D721Med (cell line): ENCODE data around the gene CFDP1.

Source experiments
- DNase-seq: peaks from one replicate; pipeline ENCODE4 v3.0.0; 2011; ENCODE audit warnings: low spot score; ENCODE audit not compliant: insufficient read length
- FAIRE-seq: peaks from 2 replicates; lab custom pipeline; 2011; peaks lifted over from hg19 to GRCh38; lab: Jason Lieb, UNC
- CTCF ChIP-seq: IDR thresholded peaks from 2 replicates; pipeline ENCODE4 v1.5.1; 2012; ENCODE audit warnings: mild to moderate bottlenecking, control low read depth; ENCODE audit not compliant: insufficient read depth; ENCODE audit errors: missing control alignments

The CFDP1 gene

GRCh38 chr16:75362846-75363245 lies 70.5 kb downstream of the CFDP1 start:
- TF ChIP-seq CTCF: no peak
- no peak for DNase-seq
- FAIRE-seq: no peak

DNA sequence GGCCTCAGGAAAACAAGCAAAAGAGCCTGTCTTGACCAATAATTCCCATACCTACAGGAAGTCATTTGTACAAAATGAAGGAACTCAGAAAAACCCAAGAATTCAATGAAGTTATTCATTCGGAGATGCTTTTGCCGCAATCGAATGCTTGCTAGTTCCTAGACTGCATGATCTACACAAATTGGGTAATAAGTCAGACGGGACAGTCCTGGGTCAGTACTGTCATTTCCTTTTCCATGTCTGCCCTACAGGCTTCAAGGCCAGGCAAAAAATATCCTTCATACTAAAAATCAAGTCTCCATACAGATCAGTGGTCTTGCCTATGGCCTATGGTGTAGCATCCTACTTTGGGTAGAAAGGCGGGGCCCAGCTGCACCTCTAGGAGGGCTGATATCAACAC lies 71.4 kb downstream of the CFDP1 start:
- TF ChIP-seq CTCF: no peak
- FAIRE-seq (no peak), DNase-seq (no peak)

GRCh38 chr16:75354170-75354569 lies 79.1 kb downstream of the CFDP1 start:
- no peak for TF ChIP-seq CTCF
- no peak for FAIRE-seq

DNA sequence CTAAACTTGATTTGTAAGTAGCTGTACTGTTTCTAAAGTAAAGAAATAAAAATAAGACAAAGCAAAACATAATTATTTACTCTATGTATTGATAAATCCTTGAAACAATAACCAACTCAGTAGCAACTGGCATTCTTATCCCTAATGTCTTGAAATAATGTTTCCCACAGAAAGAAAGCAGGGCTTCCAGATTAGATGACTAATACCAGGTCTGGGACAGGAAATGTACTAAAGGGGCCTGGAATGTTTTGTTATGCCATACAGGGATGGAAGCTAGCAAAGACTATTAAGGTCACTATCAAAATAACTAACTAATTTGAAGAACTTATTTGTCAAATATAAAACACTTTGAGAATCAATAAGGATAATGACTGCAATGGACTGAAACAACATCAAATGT lies 82.1 kb downstream of the CFDP1 start:
- DNase-seq: no peak
- no peak for FAIRE-seq
- TF ChIP-seq CTCF: no peak

More at GRCh38 chr16:75354170-75354569, 79.1 kb downstream of the CFDP1 start:
- DNase-seq: no peak

DNA sequence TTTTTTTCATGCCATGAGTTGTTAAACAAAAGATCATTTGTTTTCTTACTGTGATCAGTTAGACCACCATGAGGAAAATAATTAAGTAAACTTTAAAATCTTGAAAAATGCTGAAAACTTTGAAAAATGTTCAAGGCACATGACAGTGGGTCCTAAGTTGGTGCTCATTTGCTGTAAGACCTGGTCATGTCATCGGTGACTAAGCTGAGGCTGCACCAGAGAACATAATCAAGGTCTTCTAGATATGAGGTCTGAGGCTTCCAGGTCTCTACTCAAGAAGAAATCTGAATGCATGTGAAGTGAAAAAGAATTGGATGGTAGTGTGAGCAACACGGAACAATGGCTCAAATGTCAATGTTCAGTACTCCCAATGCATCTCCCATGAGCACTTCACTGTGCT lies 87.6 kb downstream of the CFDP1 start:
- TF ChIP-seq CTCF: no peak
- DNase-seq (no peak), FAIRE-seq (no peak)

DNA sequence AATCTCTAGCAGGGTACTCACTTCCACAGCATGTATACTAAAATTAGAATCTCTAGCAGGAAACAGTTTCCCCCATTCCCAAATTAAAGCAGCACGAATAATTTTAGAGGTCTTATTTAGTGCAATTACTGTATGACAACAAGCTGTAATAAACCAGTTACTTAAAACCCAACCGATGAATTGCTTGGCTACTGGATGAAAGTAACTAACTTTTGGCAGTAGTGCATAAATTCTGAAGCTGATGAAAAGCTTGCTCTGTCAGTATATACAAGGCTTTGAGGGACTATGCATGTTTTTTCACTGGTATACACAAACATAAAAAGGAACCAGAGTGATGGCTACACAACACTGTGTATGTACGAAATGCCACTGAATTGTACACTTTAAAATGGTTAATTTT lies 89.4 kb downstream of the CFDP1 start:
- FAIRE-seq (no peak), DNase-seq (no peak)
- no peak for TF ChIP-seq CTCF

DNA sequence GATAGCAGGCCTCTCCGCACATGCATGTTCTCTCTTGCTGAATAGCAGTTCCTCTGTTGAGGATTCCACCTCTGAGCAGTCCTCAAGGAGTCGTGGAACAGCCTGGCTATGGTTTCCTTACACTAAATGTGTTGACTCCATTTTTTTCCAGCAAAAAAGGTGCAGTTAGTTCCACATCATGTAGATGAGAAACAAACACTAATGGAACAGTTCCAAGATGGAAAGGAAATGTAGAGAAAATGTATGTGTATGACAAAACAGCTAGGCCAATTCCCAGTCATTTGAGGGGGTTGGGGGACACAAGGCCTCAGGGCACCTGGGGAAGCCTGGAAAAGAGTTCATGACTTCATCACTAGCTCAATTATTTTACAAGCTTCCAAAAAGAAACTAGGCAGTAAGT lies 90.0 kb downstream of the CFDP1 start:
- no peak for FAIRE-seq
- no peak for TF ChIP-seq CTCF
- DNase-seq: no peak
